Pulmonary artery endothelial cell (primary cell): ENCODE measurements around the gene SURF2. TPM values are rescaled to one million over a fixed set of nuclear protein-coding genes. Genes with fewer than 3 reads are reported as not detected.
"Not testable (repeated sequence)": the region's sequence is repeated elsewhere in the genome, so short reads cannot be mapped to it uniquely, and the experiment has no call there.

Experiments used
- DNase-seq: peaks from one replicate; pipeline ENCODE4 v3.0.0-alpha.2; 2011; ENCODE audit warnings: low read depth, low spot score
- total RNA-seq: library from RNA; depleted of rRNA; stranded (reverse); fragments of >200 nt; gene quantifications from 2 replicates; pipeline ENCODE4 v1.2.3, GENCODE V29; 2014

Gene SURF2
- total RNA-seq, 1 donor from 2014 or later: 17.5 TPM

DNA sequence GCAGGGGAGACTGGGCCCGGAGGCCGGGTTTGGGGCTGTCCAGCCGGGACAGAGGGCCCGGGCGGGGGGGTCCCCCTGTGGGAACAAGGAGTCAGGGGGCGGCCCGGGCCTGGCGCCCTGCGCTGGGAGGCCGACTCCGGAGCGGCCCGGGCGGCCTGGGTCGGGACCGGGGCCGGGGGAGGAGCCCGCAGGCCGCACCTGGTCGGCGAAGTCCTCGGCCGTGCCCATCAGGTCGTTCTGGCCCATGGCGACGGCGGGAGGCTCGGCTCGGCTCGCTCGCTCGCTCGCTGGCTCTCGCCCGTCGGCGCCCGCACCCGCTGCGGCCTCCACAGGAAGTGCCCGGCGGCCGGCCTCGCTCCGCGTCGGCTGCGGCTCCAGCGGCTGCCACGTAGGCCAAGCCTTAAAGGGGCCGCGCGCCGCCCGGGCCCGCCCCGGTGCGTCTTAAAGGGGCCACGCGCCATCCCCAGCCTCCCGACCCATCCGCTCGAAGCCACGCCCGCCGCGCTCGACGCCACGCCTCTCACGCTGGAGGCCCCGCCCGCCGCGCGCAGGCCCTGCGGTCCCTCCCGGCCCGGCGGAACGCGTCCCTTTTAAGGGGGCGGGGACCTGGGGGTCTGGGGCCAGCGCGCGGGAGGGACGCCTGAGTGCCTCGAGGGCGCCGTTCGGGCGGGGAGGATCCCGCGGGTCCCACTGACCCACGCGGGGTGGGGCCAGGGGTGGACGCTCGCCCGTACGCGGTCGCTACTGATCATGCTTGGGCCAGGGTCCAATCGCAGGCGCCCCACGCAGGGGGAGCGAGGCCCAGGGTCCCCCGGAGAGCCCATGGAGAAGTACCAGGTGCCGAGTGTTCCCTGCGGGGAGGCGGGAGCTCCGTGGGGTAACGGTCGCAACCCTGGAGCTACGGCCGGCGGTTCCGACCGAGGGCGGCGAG, 19.6 kb downstream of the SURF2 start, which contains the start of the genes STKLD1 and SURF4:
STKLD1 (plus strand) TSS at position 643 of the 931 bp plus-strand sequence; CDS start at position 751, 108 bp downstream.
SURF4 (minus strand) TSS at position 337 of the 931 bp plus-strand sequence; CDS start at position 246, 91 bp downstream.
- peak; percentile 90 for DNase-seq

DNA sequence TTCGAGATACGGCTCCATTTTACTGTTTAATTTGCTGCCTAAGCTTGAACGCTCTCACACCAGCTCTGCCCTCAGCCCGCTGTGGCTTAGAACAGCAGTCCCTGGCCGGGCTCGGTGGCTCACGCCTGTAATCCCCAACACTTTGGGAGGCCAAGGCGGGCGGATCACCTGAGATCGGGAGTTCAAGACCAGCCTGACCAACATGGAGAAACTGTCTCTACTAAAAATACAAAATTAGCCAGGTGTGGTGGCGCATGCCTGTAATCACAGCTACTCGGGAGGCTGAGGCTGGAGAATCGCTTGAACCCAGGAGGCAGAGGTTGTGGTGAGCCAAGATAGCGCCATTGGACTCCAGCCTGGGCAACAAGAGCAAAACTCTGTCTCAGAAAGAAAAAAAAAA, 20.9 kb downstream of the SURF2 start:
- DNase-seq: not testable (repeated sequence)

DNA sequence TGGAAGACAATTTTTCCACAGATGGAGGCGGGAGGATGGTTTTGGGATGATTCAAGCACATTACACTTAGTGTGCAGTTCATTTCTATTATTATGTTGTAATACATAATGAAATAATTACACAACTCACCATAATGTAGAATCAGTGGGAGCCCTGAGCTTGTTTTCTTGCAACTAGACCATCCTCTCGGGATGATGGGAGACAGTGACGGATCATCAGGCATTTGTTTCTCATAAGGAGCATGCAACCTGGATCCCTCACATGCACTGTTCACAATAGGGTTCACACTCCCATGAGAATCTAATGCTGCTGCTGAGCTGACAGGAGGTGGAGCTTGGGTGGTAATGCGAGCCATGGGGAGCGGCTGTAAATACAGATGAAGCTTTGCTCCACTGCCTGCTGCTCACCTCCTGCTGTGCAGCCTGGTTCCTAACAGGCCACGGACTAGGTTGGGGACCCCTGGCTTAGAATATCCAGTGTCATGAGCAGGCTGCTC, 21.4 kb downstream of the SURF2 start:
- DNase-seq: no peak

DNA sequence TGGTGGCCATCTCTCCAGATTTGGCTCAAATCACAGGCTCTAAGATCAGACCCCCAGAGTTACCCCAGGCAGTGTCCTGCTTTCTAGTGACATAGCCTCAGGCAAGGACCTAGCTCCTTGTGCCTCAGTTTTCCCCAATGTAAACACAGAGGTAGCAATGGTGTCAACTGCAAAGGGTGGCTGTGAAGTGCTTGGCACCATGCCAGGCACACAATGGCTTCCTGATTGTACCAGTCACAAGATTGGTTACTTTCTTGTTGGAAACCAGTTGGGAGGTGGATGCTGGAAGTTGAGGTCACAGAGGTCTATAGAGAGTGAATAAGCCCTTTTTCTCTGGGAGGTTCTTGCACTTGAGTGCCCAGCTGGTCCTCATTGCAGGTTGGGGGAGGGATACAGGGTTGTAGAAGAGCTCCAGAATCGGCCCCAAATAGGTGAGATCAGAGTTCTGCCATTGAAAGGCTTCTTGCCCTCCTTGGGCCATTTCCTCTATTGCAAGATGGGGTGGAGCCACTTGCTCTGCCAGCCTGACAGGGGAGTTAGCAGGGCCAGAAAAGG, 22.1 kb downstream of the SURF2 start:
- DNase-seq: no peak

DNA sequence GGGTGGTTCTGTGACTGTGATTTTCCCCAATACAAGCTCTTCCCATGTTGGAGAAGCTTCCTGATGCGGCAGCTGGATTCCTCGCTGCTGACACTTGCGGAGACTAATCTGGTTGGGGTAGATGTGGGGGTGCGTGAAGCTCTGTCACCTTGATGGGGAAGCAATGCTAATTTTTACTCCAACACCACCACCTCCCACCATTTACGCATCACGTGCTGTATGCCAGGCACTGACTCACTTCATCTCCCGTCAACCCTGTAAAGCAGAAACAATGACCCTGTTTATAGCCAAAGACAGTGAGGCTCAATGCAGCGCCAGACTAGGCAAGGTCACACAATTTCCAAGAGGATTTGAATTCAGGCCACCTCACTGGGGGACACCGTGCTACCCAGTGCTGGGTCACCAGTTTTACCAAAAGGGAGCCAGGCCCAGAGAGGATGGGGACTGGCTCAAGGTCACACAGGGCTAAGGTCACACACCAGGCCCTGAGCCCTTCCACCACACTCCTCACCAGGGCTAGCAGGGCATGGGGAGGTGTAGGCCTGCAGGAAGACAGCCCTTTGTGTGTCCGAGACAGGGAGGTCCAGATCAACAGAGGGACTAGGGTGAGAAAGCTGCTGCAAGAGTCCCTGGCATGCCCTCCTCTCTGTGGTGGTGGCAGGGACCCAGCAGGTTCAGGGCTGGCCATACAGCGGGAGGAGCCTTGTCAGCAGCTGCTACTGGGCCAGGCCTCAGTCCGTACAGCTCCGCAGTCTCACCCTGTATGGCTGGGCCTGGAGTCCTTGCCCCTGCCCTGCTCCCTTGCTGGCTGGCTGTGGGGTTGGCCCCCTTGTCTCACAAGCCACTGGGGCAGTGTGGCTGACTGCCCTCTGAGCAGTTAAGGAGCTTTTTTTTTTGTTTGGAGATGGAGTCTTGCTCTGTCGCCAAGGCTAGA, 23.1 kb downstream of the SURF2 start:
- no peak for DNase-seq

DNA sequence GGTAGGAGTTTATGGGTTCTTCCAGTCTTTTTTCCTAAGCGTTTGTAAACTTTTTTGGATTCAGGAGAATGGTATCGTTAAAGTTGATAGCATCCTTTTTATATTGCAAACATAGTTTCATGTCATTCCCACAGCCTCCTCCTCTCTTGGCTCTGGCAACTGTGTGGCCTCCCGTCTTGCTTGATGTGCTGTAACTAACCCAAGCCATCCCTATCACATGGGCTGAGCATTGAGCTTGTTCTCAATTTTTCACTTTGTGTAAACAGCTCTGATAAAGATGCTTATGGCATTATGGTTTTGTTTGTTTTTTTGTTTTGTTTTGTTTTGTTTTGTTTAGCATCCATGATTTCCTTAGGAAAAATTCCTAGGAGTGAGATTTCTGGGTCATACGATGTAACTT, 24.4 kb downstream of the SURF2 start:
- DNase-seq: no peak

DNA sequence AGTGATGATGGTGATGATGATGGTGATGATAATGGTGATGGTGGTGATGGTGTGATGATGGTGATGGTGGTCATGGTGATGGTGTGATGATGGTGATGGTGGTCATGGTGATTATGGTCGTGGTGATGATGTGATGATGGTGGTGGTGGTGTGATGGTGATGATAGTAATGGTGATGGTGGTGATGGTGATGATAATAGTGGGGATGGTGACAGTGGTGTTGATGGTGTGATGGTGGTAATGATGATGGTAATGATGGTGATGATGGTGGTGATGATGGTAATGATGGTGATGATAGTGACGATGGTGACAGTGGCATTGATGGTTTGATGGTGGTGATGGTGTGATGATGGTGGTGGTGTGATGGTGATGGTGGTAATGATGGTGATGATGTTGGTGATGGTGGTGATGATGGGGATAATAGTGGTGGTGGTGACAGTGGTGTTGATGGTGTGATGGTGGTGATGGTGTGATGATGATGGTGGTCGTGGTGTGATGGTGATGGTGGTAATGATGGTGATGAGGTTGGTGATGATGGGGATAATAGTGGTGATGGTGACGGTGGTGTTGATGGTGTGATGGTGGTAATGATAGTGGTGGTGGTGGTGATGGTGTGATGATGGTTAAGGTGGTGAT, 26.3 kb downstream of the SURF2 start:
- DNase-seq: no peak

DNA sequence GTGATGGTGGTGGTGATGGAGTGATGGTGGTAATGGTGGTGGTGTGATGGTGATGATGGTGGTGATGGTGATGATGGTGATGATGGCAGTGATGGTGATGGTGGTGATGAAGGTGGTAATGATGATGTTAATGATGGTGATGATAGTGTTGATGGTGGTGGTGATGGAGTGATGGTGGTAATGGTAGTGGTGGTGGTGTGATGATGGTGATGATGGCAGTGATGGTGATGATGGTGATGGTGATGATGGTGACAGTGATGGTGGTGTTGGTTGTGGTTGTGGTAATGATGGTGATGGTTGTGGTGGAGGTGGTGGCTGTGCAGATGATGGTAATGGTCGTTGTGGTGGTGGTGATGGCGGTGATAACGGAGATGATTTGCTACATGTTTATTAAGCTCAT, 27.1 kb downstream of the SURF2 start:
- DNase-seq: no peak

DNA sequence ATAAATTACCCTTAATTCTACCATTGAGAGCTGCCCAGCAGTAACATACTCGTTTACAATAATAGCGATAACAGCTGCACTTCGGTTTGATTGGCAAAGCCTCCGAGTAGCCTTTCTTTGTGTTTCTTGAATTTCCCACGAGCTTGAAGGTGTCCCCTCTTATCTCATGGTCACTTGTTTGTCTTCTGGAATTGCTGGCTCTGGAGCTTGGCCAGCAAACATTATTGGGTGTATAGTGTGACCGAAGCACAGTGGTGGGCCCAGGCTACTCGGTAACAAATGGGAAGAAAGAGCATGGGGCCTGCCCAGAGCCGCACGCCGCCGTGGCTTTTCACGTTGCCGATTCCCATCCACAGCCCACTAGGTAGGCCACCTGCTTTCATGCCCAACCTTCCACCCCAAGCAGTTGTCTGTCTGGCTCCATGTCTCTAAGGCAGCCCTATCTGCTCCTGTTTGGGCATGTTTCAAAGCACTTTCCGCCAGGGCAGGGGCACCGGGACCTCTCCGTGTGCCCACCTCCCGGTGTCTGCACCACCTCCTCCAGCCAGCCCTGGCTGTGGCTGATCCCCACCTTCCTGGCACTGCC, 28.5 kb downstream of the SURF2 start:
- DNase-seq: no peak

DNA sequence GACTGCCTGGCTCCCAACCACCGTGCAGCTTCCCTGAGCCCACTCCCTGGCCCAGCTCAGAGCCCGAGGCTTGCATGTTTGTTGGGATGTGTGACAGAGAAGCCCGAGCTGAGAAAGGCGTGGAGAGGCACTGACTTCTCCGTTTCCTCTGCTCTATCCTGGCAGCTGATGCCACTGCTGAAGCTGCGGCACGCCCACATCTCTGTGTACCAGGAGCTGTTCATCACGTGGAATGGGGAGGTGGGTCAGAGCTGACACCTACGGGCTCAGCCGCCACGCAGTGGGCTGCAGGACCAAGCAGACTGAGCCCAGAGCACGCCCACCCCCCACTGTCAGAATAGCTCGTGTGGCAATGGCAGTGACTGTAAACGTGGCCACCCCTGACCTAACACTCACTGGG, 29.1 kb downstream of the SURF2 start:
- DNase-seq: no peak

DNA sequence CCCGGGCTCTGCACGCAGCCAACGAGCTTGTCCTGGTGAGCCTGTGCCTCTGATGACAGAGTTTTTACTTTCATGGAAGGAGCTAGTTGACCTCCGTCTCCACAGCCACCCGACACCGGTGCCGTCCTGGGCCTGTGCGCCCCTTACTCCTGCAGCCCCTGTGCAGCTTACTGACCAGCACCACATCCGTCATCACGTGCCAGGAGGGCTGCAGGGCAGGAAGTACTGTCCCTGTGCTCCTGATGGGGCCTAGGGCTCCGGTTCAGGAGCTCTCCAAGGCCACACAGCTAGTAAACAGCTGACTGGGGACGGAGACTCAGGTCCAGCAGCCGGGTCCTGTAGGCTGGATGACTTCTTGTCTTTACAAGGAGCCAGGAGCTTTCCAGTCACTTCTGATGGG, 30.0 kb downstream of the SURF2 start:
- DNase-seq: no peak

DNA sequence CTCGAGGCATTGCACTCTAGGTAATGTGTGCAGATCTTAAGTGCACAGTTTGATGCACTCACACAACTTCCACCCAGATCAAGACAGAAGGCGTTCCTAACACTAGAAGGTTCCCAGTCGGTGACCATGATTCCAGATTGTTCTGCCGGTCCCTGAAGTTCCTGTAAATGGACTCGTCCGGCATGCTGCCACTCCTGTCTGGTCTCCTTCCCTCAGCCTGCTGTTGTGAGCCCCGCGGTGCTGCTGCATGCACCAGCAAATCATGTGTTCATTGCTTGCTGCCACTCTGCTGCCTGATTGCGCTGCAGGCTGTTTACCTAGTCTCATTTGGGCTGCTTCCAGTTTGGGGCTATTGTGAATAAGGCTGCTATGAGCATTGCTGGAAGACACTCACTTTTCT, 31.3 kb downstream of the SURF2 start:
- DNase-seq: no peak

DNA sequence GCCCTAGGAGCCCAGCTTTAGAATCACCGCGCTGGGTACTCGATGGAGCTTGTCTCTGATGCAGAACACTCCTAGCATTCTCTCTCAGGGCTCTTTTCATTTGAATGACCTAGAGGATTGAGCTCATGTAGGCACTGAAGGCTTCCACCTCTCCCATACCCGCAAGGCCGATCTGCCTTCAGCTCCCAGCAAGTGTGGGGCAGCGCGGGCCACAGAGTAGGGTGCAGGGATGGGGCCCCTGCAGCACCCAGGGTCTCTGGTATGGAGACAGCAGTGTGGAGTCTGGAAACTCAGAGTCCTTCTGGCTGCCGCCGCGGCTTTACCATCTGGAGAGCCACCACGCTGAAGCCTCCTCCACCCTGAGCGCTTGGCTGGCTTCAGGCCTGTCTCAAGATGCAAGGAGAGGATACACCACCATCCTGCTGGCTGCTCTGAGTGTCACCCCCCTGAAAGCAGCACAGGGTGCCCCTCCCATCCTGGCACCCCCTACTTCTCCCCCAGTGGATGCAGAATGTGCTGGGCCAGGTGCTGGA, 32.7 kb downstream of the SURF2 start:
- no peak for DNase-seq

DNA sequence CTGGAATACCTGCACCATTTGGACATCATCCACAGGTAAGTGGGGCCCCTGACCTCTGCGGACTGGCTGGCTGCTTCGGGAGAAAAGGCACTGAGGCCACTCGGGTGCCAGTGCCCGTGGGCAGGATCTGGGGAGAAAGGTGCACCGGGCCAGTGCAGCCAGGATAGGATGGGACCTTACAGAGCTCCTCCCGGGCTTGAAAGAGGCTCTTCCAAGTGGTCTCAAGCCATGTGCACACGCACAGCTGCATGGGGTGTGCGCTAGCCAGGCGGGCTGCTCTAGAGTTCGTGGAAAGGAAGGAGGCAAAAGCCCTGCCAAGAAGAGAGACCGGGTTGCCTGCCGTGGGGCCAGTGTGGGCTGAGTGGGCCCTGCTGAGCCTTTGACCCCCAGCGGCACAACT, 33.2 kb downstream of the SURF2 start:
- DNase-seq: no peak

DNA sequence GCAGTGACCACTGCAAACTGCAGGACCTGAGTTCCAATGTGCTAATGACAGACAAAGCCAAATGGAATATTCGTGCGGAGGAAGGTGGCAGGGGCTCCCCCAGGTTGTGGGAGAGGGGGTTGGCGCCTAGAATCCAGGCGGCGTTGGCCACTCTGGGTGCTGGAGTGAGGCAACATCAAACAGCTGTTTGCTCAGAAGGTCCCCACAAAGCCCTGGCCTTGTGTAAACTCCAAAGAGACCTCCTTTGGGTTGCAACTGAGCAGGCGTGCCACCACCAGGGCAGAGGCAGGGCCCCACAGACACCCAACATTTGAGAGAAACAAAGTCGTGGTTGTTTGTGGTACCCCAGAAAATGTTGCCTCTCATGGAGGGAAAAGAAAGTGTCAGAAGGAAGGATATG, 34.4 kb downstream of the SURF2 start:
- DNase-seq: no peak

DNA sequence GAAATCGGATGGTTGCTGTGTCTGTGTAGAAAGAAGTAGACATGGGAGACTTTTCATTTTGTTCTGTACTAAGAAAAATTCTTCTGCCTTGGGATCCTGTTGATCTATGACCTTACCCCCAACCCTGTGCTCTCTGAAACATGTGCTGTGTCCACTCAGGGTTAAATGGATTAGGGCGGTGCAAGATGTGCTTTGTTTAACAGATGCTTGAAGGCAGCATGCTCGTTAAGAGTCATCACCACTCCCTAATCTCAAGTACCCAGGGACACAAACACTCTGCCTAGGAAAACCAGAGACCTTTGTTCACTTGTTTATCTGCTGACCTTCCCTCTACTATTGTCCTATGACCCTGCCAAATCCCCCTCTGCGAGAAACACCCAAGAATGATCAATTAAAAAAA, 35.1 kb downstream of the SURF2 start:
- not testable (repeated sequence) for DNase-seq

DNA sequence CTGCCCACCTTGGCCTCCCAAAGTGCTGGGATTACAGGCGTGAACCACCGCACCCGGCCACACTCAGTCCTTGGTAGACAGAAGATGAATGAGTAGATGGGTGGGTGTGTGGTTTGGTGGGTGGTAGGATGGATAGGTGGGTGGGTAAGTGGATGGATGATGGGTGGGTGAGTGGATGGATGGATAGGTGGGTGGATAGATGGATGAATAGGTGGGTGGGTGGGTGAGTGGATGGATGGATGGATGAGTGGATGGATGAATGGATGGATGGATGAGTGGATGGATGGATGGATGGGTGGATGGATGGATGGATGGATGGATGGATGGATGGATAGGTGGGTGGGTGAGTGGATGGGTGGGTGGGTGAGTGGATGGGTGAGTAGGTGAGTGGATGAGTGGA, 36.0 kb downstream of the SURF2 start:
- not testable (repeated sequence) for DNase-seq

DNA sequence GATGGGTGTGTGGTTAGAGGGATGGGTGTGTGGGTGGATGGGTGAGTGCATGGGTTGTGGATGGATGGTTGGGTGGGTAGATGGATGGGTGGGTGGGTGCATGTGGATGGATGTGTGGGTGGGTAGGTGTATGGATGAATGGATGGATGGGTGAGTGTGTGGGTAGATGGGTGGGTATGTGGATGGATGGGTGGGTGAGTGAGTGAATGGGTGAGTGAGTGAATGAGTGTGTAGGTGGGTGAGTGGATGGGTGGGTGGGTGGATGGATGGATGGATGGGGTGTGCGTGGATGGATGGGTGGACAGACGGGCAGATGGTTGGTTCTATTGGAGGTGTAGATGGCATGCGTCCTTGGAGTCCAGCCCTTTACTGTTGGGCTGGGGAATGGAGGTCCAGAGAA, 37.0 kb downstream of the SURF2 start:
- DNase-seq: no peak

DNA sequence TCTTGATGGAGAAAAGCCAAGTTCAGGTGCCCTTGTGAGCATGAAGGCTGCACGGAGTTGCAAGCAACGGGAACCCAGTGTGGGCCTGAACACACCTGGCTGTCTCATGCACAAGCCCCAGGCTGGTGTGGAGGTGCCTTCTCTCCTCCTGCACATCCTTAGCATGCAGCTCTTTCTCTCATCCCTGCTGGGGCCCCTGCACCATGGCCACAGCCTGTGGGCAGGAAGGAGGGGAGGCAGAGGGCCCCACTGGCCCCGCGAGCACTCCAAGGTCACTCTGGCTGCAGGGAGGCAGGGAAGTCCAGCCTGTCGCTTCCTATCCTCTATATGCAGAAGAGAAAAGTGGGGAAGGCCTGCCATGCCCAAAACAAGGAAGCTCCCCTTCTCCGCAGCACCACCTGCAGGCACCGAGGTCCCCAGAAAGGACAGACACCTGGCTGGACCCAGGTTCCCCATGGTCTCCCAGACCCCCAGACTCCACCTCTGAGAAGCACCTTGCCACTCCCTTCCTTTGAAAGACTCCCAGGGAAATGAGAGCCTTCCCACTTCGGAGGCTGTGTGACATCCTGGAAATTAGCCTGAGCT, 38.4 kb downstream of the SURF2 start:
- no peak for DNase-seq

DNA sequence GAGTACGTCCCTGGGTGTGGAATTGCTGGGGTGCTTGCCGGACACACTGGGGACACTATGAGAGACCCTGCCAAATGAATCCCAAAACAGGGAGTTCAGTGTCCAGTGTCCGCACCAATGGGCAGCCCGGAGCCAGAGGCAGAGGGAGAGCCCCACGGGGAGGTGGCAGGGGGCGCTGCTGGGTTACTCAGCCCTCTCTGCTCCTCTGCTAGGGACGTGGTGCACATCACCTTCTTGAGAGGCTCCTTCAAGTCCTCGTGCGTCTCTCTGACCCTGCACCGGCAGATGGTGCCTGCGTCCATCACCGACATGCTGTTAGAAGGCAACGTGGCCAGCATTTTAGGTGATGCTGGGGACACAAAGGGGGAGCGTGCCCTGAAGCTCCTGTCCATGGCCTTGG, 40.6 kb downstream of the SURF2 start:
- DNase-seq: no peak
